DND-41 (cell line): ENCODE results near the gene PROK2.

Experiments used
- ATAC-seq: fragments of 200-7000 bp; cut with Tn5 transposase; 3 replicates; pipeline ENCODE4 v1.9.1; 2021; ENCODE audit warnings: low read depth; ENCODE audit not compliant: insufficient read depth
- DNase-seq: peaks from one replicate; pipeline ENCODE4 v3.0.0-alpha.2; 2020
- H2AFZ ChIP-seq: 2 replicates; pipeline ENCODE4 v1.6.0; 2012; ENCODE audit warnings: low read depth, low read length
- H3K27ac ChIP-seq: 2 replicates; pipeline ENCODE4 v1.5.1; 2012; ENCODE audit warnings: low read length, inconsistent platforms
- H3K27me3 ChIP-seq: fragments of 200-600 bp; sonication (generic); 2 replicates; pipeline ENCODE4 v1.6.0; 2012; ENCODE audit warnings: low read length, mild to moderate bottlenecking, inconsistent platforms; ENCODE audit not compliant: insufficient read depth, poor library complexity
- H3K36me3 ChIP-seq: 2 replicates; pipeline ENCODE4 v1.5.1; 2012; ENCODE audit warnings: low read length, inconsistent platforms; ENCODE audit not compliant: insufficient read depth
- H3K4me1 ChIP-seq: 2 replicates; pipeline ENCODE4 v1.5.1; 2012; ENCODE audit warnings: mild to moderate bottlenecking, low read length; ENCODE audit not compliant: insufficient read depth
- H3K4me2 ChIP-seq: 2 replicates; pipeline ENCODE4 v1.6.0; 2012; ENCODE audit warnings: mild to moderate bottlenecking, moderate library complexity, low read length, inconsistent platforms; ENCODE audit not compliant: insufficient read depth
- H3K4me3 ChIP-seq, 2 experiments: fragments of 200-600 bp in 1 of 2; shearing (Covaris generic) in 1 of 2; 2 replicates each; pipeline ENCODE4 v1.5.1; 2012 to 2016; ENCODE audit warnings: inconsistent platforms in 2 of 2, low read length in 2 of 2, mild to moderate bottlenecking in 2 of 2, low read depth in 1 of 2, moderate library complexity in 1 of 2
- H3K79me2 ChIP-seq: 2 replicates; pipeline ENCODE4 v1.6.0; 2012; ENCODE audit warnings: low read length, inconsistent platforms; ENCODE audit not compliant: insufficient read depth
- H3K9ac ChIP-seq: 2 replicates; pipeline ENCODE4 v1.6.0; 2012; ENCODE audit warnings: low read depth, mild to moderate bottlenecking, inconsistent platforms, low read length, moderate library complexity
- H3K9me3 ChIP-seq: 2 replicates; pipeline ENCODE4 v1.5.1; 2012; ENCODE audit warnings: low read length, moderate library complexity, mild to moderate bottlenecking, inconsistent platforms; ENCODE audit not compliant: insufficient read depth, severe bottlenecking
- H4K20me1 ChIP-seq: 2 replicates; pipeline ENCODE4 v1.6.0; 2012; ENCODE audit warnings: low read length; ENCODE audit not compliant: insufficient read depth
- CTCF ChIP-seq: IDR thresholded peaks from 2 replicates; pipeline ENCODE4 v1.5.1; 2012; ENCODE audit warnings: borderline replicate concordance, low read length, moderate library complexity, mild to moderate bottlenecking; ENCODE audit not compliant: poor library complexity, severe bottlenecking; ENCODE audit errors: extremely low read depth
- EZH2 ChIP-seq: IDR thresholded peaks from 3 replicates; pipeline ENCODE4 v1.6.1; 2012; ENCODE audit warnings: borderline replicate concordance, low read depth, mild to moderate bottlenecking, moderate library complexity, low read length, inconsistent platforms; ENCODE audit not compliant: severe bottlenecking

The PROK2 gene

GRCh38 chr3:71784914-71785531, at the start of gene PROK2:
Gene PROK2, minus strand, starts transcription at chr3:71785148. Its CDS starts 96 bp downstream, at chr3:71785052.
- H3K27me3 ChIP-seq = no peaks in the 10 kb centered on the region
- no peak within 1 kb of the TSS for H3K4me3 ChIP-seq

GRCh38 chr3:71831599-71831998, 46.7 kb upstream of the PROK2 start:
- H3K79me2 ChIP-seq = no peaks in the 10 kb centered on the region
- H3K27ac ChIP-seq = no peak overlapping the region
- H4K20me1 ChIP-seq = no peaks in the 10 kb centered on the region
- no peak overlapping the region for H3K4me3 ChIP-seq
- H3K36me3 ChIP-seq = no peaks in the 10 kb centered on the region
- no peak for ATAC-seq
- H3K4me1 ChIP-seq = no peaks in the 10 kb centered on the region
- no peak overlapping the region for H3K4me2 ChIP-seq
- TF ChIP-seq CTCF = no peak
- no peak overlapping the region for H2AFZ ChIP-seq
- H3K27me3 ChIP-seq = peaks cover 7% of the 10 kb centered on the region
- H3K9ac ChIP-seq = no peak overlapping the region
- no peaks in the 10 kb centered on the region for H3K9me3 ChIP-seq
- DNase-seq = no peak

More at GRCh38 chr3:71784914-71785531, at the start of gene PROK2:
- no peak for ATAC-seq
- H3K79me2 ChIP-seq = no peaks in the 10 kb centered on the region
- no peaks in the 10 kb centered on the region for H4K20me1 ChIP-seq
- no peaks in the 10 kb centered on the region for H3K36me3 ChIP-seq
- DNase-seq = no peak
- no peaks in the 10 kb centered on the region for H3K9me3 ChIP-seq
- H3K27ac ChIP-seq = no peak within 1 kb of the TSS
- TF ChIP-seq CTCF = no peak
- no peak for TF ChIP-seq EZH2
- peaks cover 7% of the 10 kb centered on the region for H3K4me1 ChIP-seq
- no peak within 1 kb of the TSS for H3K9ac ChIP-seq
- no peak within 1 kb of the TSS for H2AFZ ChIP-seq
- no peak within 1 kb of the TSS for H3K4me2 ChIP-seq

GRCh38 chr3:71825551-71826283, 40.8 kb upstream of the PROK2 start:
- DNase-seq (no peak), ATAC-seq (no peak)
- no peaks in the 10 kb centered on the region for H3K79me2 ChIP-seq
- no peak overlapping the region for H3K9ac ChIP-seq
- H3K4me1 ChIP-seq = no peaks in the 10 kb centered on the region
- H3K27ac ChIP-seq = no peak overlapping the region
- no peak for TF ChIP-seq EZH2
- no peak for TF ChIP-seq CTCF
- H4K20me1 ChIP-seq = no peaks in the 10 kb centered on the region
- no peaks in the 10 kb centered on the region for H3K9me3 ChIP-seq
- H3K4me2 ChIP-seq = no peak overlapping the region
- peaks cover 7% of the 10 kb centered on the region for H3K27me3 ChIP-seq
- H2AFZ ChIP-seq = no peak overlapping the region
- H3K4me3 ChIP-seq = no peak overlapping the region
- no peaks in the 10 kb centered on the region for H3K36me3 ChIP-seq
